HepG2 (cell line): ENCODE data around the gene TFCP2L1. TPM values are rescaled to one million over a fixed set of nuclear protein-coding genes. Genes with fewer than 3 reads are reported as not detected.

Source experiments
- ATF1 ChIP-seq: IDR thresholded peaks from 2 replicates; pipeline ENCODE4 v1.6.1; 2016; ENCODE audit warnings: mild to moderate bottlenecking, control low read depth
- GFI1 ChIP-seq: sonication (generic); formaldehyde crosslinking; IDR thresholded peaks from 2 replicates; pipeline ENCODE4 v1.5.0; 2020; ENCODE audit warnings: missing genetic modification reagents, mild to moderate bottlenecking, borderline replicate concordance
- IRF9 ChIP-seq: sonication (generic); formaldehyde crosslinking; IDR thresholded peaks from 2 replicates; pipeline ENCODE4 v1.8.0; 2022; ENCODE audit warnings: missing genetic modification reagents, mild to moderate bottlenecking, borderline replicate concordance
- KLF15 ChIP-seq: sonication (generic); formaldehyde crosslinking; IDR thresholded peaks from 2 replicates; pipeline ENCODE4 v1.8.1; 2023; ENCODE audit warnings: borderline replicate concordance, mild to moderate bottlenecking, inconsistent platforms, missing genetic modification reagents, mixed read lengths
- SALL2 ChIP-seq: sonication (generic); formaldehyde crosslinking; IDR thresholded peaks from 2 replicates; pipeline ENCODE4 v1.8.1; 2023; ENCODE audit warnings: mild to moderate bottlenecking, missing genetic modification reagents, inconsistent platforms
- SAP130 ChIP-seq: IDR thresholded peaks from 2 replicates; pipeline ENCODE4 v1.6.1; 2016; ENCODE audit warnings: low read depth
- SOX6 ChIP-seq, 2 experiments: fragments of 450-650 bp in 1 of 2; sonication (generic) in 1 of 2; formaldehyde crosslinking in 1 of 2; IDR thresholded peaks; 2 replicates each; pipeline versions ENCODE4 v1.4.0 to v1.6.1; 2017 to 2020; ENCODE audit warnings: antibody characterized with exemption in 1 of 2, mild to moderate bottlenecking in 1 of 2, missing genetic modification reagents in 1 of 2
- UBTF ChIP-seq: sonication (generic); formaldehyde crosslinking; IDR thresholded peaks from 2 replicates; pipeline ENCODE4 v1.4.0; 2020; ENCODE audit warnings: mild to moderate bottlenecking, missing genetic modification reagents
- ZBED4 ChIP-seq: sonication (generic); formaldehyde crosslinking; IDR thresholded peaks from 2 replicates; pipeline ENCODE4 v1.4.0; 2020; ENCODE audit warnings: missing genetic modification reagents, borderline replicate concordance
- ZBTB20 ChIP-seq: sonication (generic); formaldehyde crosslinking; IDR thresholded peaks from 2 replicates; pipeline ENCODE4 v1.8.1; 2023; ENCODE audit warnings: missing genetic modification reagents, low read depth, mild to moderate bottlenecking, borderline replicate concordance
- ZFY ChIP-seq: sonication (generic); formaldehyde crosslinking; IDR thresholded peaks from 2 replicates; pipeline ENCODE4 v1.4.0; 2020; ENCODE audit warnings: missing genetic modification reagents
- ZNF547 ChIP-seq: sonication (generic); formaldehyde crosslinking; IDR thresholded peaks from 2 replicates; pipeline ENCODE4 v1.5.1; 2020; ENCODE audit warnings: mild to moderate bottlenecking, missing genetic modification reagents
- ZNF761 ChIP-seq: sonication (generic); formaldehyde crosslinking; conservative IDR thresholded peaks from 2 replicates; pipeline ENCODE4 v1.4.0; 2020; ENCODE audit warnings: mild to moderate bottlenecking, missing genetic modification reagents
- polyA plus RNA-seq, 8 experiments: library from polyadenylated mRNA; depleted of rRNA in 3 of 8; stranded (reverse) in 7 of 8; unstranded in 1 of 8; fragments of >200 nt; fragmentation: Illumina TruSeq in 4 of 8; extraction: Trizol in 4 of 8; gene quantifications; 2 replicates each; pipeline versions ENCODE4 v1.2.1 to v1.2.3, GENCODE V29; 2011 to 2016; ENCODE audit warnings: low read depth in 4 of 8, missing spikeins in 1 of 8, mixed read lengths in 1 of 8; ENCODE audit not compliant: insufficient read depth in 1 of 8
- total RNA-seq, 5 experiments: library from RNA; depleted of rRNA; stranded (reverse); fragments of >200 nt; fragmentation: Illumina TruSeq; extraction: Trizol; gene quantifications; 2 replicates each; pipeline ENCODE4 v1.2.3, GENCODE V29; 2016; ENCODE audit warnings: low read depth in 1 of 5
- TF ChIP-seq, protein P1 (sequence below): sonication (generic); formaldehyde crosslinking; IDR thresholded peaks from 2 replicates; pipeline ENCODE4 v1.4.0; 2020; ENCODE audit warnings: missing genetic modification reagents
- TF ChIP-seq, protein P2 (sequence below): sonication (generic); formaldehyde crosslinking; IDR thresholded peaks from 2 replicates; pipeline ENCODE4 v1.8.0; 2022; ENCODE audit warnings: mild to moderate bottlenecking, missing genetic modification reagents; ENCODE audit not compliant: insufficient replicate concordance

Gene TFCP2L1
- total and polyA plus RNA-seq, 2 of the 13 experiments (the other 11 are each of a cell fraction or from before 2014, with no cell fraction given) = under 0.01 TPM; not detected in 1

DNA sequence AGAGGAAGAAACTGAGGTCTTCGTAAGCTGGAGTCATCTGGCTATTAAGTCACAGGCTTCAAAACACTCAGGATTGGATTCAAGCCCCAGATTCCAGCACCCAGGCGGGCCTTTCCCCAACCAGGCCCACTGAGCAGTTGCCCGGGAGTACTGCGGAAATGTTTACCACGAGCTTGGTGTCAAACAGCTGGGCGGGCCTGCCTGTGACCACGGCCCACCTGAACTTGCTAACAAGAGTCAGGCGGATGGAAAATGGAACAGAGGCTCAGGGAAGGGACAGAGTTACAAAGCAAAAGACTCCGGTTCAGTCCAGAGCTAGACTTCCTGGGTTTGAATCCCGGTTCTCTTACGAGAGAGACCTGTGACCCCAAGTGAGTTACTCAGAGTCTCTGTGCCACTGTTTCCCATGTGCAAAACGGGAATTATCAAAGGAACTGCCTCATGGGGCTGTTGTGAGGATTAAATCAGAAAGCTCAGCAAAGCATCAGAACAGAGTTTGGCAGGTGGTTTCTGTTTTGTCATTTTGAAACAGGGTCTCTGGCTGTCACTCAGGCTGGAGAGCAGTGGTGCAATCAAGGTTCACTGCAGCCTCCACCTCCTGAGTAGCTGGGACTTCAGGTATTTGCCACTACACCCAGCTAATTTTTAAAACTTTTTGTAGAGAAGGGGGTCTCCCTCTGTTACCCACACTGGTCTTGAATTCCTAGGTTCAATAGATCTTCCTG, 49.0 kb upstream of the TFCP2L1 start (continued):
- 0 out of 2 replicates have a peak, but pooled peaks have one; percentile 42 for TF ChIP-seq ZBTB20 (CRISPR knock-in tag)
- TF ChIP-seq ZBED4 = 0 out of 2 replicates have a peak, but pooled peaks have one; percentile 22
- no peak for TF ChIP-seq SOX6 (IDR thresholded peaks at IDR 0.05)
- TF ChIP-seq SOX6 (CRISPR knock-in tag; IDR thresholded peaks at IDR 0.05) = peak; percentile 29; the same call in 1 of the 2 replicates
- TF ChIP-seq SAP130 = peak; percentile 37; the same call in 1 of the 2 replicates
- TF ChIP-seq, protein P1, sequence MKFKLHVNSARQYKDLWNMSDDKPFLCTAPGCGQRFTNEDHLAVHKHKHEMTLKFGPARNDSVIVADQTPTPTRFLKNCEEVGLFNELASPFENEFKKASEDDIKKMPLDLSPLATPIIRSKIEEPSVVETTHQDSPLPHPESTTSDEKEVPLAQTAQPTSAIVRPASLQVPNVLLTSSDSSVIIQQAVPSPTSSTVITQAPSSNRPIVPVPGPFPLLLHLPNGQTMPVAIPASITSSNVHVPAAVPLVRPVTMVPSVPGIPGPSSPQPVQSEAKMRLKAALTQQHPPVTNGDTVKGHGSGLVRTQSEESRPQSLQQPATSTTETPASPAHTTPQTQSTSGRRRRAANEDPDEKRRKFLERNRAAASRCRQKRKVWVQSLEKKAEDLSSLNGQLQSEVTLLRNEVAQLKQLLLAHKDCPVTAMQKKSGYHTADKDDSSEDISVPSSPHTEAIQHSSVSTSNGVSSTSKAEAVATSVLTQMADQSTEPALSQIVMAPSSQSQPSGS = no peak
- no peak for TF ChIP-seq GFI1
- TF ChIP-seq UBTF (CRISPR knock-in tag) = peak; percentile 31; the same call in 1 of the 2 replicates
- peak; percentile 65; the same call in 1 of the 2 replicates for TF ChIP-seq ZFY
- TF ChIP-seq KLF15 (CRISPR knock-in tag) = no peak
- TF ChIP-seq ATF1 (CRISPR knock-in tag) = no peak
- 0 out of 2 replicates have a peak, but pooled peaks have one; percentile 10 for TF ChIP-seq IRF9
- TF ChIP-seq ZNF547 (CRISPR knock-in tag) = no peak
- TF ChIP-seq, protein P2, sequence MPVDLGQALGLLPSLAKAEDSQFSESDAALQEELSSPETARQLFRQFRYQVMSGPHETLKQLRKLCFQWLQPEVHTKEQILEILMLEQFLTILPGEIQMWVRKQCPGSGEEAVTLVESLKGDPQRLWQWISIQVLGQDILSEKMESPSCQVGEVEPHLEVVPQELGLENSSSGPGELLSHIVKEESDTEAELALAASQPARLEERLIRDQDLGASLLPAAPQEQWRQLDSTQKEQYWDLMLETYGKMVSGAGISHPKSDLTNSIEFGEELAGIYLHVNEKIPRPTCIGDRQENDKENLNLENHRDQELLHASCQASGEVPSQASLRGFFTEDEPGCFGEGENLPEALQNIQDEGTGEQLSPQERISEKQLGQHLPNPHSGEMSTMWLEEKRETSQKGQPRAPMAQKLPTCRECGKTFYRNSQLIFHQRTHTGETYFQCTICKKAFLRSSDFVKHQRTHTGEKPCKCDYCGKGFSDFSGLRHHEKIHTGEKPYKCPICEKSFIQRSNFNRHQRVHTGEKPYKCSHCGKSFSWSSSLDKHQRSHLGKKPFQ (CRISPR knock-in tag) = no peak
- TF ChIP-seq SALL2 = no peak
- no peak for TF ChIP-seq ZNF761 (CRISPR knock-in tag)
